ENCODE results near the gene RAD51D. TPM values are rescaled to one million over a fixed set of nuclear protein-coding genes. Genes with fewer than 3 reads are reported as not detected.
"Not testable (repeated sequence)": the region's sequence is repeated elsewhere in the genome, so short reads cannot be mapped to it uniquely, and the experiment has no call there.

The RAD51D gene
- total RNA-seq, 1 donor from 2014 or later, result 12.4 TPM

- H3K9me3 Mint-ChIP-seq, result no peaks in the 10 kb centered on the region
- H3K4me3 Mint-ChIP-seq, result no peak overlapping the region
- H3K4me1 Mint-ChIP-seq (ENCODE audit: unreplicated experiment), result no peaks in the 10 kb centered on the region
- no peak overlapping the region for H3K27ac Mint-ChIP-seq
- H3K27me3 Mint-ChIP-seq, result no peaks in the 10 kb centered on the region
- TF ChIP-seq CTCF (conservative IDR thresholded peaks at IDR 0.05), result no peak
- H3K36me3 Mint-ChIP-seq, result peaks cover 4% of the 10 kb centered on the region
- no peak for DNase-seq (ENCODE audit: extremely low spot score, unreplicated experiment)
These were observed 19.8 kb downstream of the RAD51D start for GRCh38 chr17:35099908-35100307.

GRCh38 chr17:35097776-35098175 is 21.9 kb downstream of the RAD51D start:
- H3K36me3 Mint-ChIP-seq, result no peaks in the 10 kb centered on the region

GRCh38 chr17:35095741-35096140 is 23.9 kb downstream of the RAD51D start:
- TF ChIP-seq CTCF (conservative IDR thresholded peaks at IDR 0.05), result no peak
- H3K36me3 Mint-ChIP-seq, result no peaks in the 10 kb centered on the region

More at GRCh38 chr17:35097776-35098175, 21.9 kb downstream of the RAD51D start:
- Mint-ChIP-seq H3K4me1 (ENCODE audit: unreplicated experiment) (no peaks in the 10 kb centered on the region), H3K27ac (no peak overlapping the region), H3K9me3 (no peaks in the 10 kb centered on the region), H3K27me3 (no peaks in the 10 kb centered on the region), H3K4me3 (no peak overlapping the region)
- DNase-seq (ENCODE audit: extremely low spot score, unreplicated experiment), result no peak
- TF ChIP-seq CTCF (conservative IDR thresholded peaks at IDR 0.05), result no peak

GRCh38 chr17:35094902-35095301 is 24.8 kb downstream of the RAD51D start:
- no peaks in the 10 kb centered on the region for H3K4me1 Mint-ChIP-seq (ENCODE audit: unreplicated experiment)
- H3K4me3 Mint-ChIP-seq, result no peak overlapping the region
- DNase-seq (ENCODE audit: extremely low spot score, unreplicated experiment), result no peak
- H3K9me3 Mint-ChIP-seq, result no peaks in the 10 kb centered on the region
- no peak for TF ChIP-seq CTCF (conservative IDR thresholded peaks at IDR 0.05)
- H3K27me3 Mint-ChIP-seq, result no peaks in the 10 kb centered on the region
- H3K27ac Mint-ChIP-seq, result no peak overlapping the region
- H3K36me3 Mint-ChIP-seq, result no peaks in the 10 kb centered on the region

More at GRCh38 chr17:35095741-35096140, 23.9 kb downstream of the RAD51D start:
- Mint-ChIP-seq H3K27ac (no peak overlapping the region), H3K4me1 (ENCODE audit: unreplicated experiment) (no peaks in the 10 kb centered on the region), H3K27me3 (no peaks in the 10 kb centered on the region), H3K9me3 (no peaks in the 10 kb centered on the region), H3K4me3 (no peak overlapping the region)
- no peak for DNase-seq (ENCODE audit: extremely low spot score, unreplicated experiment)

GRCh38 chr17:35090707-35091106 is 29.0 kb downstream of the RAD51D start:
- H3K27me3 Mint-ChIP-seq; H3K4me3 Mint-ChIP-seq; H3K27ac Mint-ChIP-seq; H3K36me3 Mint-ChIP-seq; H3K9me3 Mint-ChIP-seq; DNase-seq (ENCODE audit: extremely low spot score, unreplicated experiment): not testable (repeated sequence)
- peaks cover 14% of the 10 kb centered on the region for H3K4me1 Mint-ChIP-seq (ENCODE audit: unreplicated experiment)

- Mint-ChIP-seq H3K9me3 (no peaks in the 10 kb centered on the region), H3K36me3 (no peaks in the 10 kb centered on the region), H3K4me3 (peak overlapping the region; percentile 85), H3K27me3 (no peaks in the 10 kb centered on the region), H3K27ac (peak overlapping the region; percentile 83), H3K4me1 (ENCODE audit: unreplicated experiment) (peaks cover 17% of the 10 kb centered on the region)
- peak; percentile 54 for TF ChIP-seq CTCF (conservative IDR thresholded peaks at IDR 0.05)
- no peak for DNase-seq (ENCODE audit: extremely low spot score, unreplicated experiment)
These were observed 29.9 kb downstream of the RAD51D start for GRCh38 chr17:35089586-35090296.

All from type B pancreatic cell (in vitro differentiated cells).